Brain microvascular endothelial cell (primary cell): ENCODE data around the gene ABLIM1.
A peak's percentile ranks its signal among the peaks of the same experiment; 100 is the strongest.
"Not testable (repeated sequence)": the region's sequence is repeated elsewhere in the genome, so short reads cannot be mapped to it uniquely, and the experiment has no call there.

ENCODE experiments used
- DNase-seq: peaks from one replicate; pipeline ENCODE4 v3.0.0-alpha.2; 2020
- H3K27ac ChIP-seq: fragments of 250-450 bp; sonication (Bioruptor Pico); 2 replicates; pipeline ENCODE4 v1.5.1; 2020; ENCODE audit warnings: mild to moderate bottlenecking, moderate library complexity
- H3K27me3 ChIP-seq: fragments of 250-450 bp; sonication (Bioruptor Pico); replicated peaks from 2 replicates; pipeline ENCODE4 v1.5.1; 2020; ENCODE audit warnings: mild to moderate bottlenecking
- H3K36me3 ChIP-seq: fragments of 250-450 bp; sonication (Bioruptor Pico); replicated peaks from 2 replicates; pipeline ENCODE4 v1.5.1; 2020; ENCODE audit warnings: mild to moderate bottlenecking
- H3K4me3 ChIP-seq: 2 replicates; pipeline ENCODE4 v1.5.1; 2011; ENCODE audit warnings: low read depth, mild to moderate bottlenecking, control low read depth, low read length, moderate library complexity
- in situ Hi-C: cut with HindIII; loops from 2 replicates; pipeline ENCODE4 v1.10.0; 2017; ENCODE audit warnings: low sequenced_read_pairs, low pct_ligation_motif_present
- TF ChIP-seq, protein P1 (sequence below): IDR thresholded peaks from 2 replicates; pipeline ENCODE4 v1.5.1; 2011; ENCODE audit warnings: low read depth, mild to moderate bottlenecking, moderate library complexity, low read length, control low read depth, inconsistent platforms; ENCODE audit errors: missing control alignments

Gene ABLIM1

DNA sequence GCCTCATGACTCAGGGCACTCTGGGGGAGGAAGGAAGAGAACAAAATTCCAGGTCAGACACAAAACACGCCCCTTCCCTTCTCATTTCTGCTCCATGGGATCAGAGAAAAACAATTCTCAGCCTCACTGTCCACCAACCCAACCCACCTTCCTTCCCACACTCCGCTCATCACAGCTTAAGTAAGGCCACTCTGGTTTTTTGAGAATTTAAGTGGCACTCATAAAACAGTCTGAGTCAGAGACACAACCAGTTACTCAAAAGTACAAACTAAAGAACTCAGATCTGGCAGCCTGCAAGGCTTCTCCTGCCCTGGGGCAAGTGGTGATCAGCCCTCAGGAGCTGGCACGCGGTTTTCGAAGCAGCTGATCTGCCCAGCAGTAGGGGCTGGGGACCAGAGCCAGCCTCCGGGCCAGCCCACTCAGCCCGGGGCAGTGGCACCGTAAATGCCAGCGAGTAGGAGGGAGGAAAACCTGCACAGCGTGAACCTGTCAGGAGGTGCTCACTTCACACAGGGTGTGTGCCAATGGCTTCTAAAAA is 39.1 kb upstream of the ABLIM1 start:
- TF ChIP-seq, protein P1, sequence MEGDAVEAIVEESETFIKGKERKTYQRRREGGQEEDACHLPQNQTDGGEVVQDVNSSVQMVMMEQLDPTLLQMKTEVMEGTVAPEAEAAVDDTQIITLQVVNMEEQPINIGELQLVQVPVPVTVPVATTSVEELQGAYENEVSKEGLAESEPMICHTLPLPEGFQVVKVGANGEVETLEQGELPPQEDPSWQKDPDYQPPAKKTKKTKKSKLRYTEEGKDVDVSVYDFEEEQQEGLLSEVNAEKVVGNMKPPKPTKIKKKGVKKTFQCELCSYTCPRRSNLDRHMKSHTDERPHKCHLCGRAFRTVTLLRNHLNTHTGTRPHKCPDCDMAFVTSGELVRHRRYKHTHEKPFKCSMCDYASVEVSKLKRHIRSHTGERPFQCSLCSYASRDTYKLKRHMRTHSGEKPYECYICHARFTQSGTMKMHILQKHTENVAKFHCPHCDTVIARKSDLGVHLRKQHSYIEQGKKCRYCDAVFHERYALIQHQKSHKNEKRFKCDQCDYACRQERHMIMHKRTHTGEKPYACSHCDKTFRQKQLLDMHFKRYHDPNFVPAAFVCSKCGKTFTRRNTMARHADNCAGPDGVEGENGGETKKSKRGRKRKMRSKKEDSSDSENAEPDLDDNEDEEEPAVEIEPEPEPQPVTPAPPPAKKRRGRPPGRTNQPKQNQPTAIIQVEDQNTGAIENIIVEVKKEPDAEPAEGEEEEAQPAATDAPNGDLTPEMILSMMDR, result no peak
- no peak for DNase-seq
- in situ Hi-C loops, result loop anchor here (5.0 to 25.0 kb wide), 4 partner anchors 90 to 385 kb away; no protein-coding TSS in a partner anchor
- no peaks in the 10 kb centered on the region for H3K36me3 ChIP-seq
- no peak overlapping the region for H3K4me3 ChIP-seq
- H3K27ac ChIP-seq, result no peak overlapping the region
- H3K27me3 ChIP-seq, result no peaks in the 10 kb centered on the region

DNA sequence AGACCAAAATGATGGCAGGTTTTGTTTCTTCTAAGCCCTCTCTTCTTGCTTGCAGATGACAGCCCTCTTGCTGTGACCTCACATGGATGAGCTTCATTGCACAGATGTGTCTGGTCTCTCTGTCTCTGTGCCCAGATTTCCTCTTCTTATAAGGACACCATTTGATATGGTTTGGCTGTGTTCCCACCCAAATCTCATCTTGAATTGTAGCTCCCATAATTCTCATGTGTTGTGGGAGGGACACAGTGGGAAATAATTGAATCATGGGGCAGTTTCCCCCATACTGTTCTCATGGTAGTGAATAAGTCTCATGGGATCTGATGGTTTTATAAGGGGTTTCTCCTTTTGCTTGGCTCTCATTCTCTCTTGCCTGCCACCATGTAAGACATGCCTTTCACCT is 38.2 kb upstream of the ABLIM1 start:
- DNase-seq, H3K36me3 ChIP-seq, H3K4me3 ChIP-seq, H3K27me3 ChIP-seq, H3K27ac ChIP-seq: not testable (repeated sequence)
- in situ Hi-C loops, result loop anchor here (5.0 to 25.0 kb wide), 4 partner anchors 91 to 384 kb away; no protein-coding TSS in a partner anchor

DNA sequence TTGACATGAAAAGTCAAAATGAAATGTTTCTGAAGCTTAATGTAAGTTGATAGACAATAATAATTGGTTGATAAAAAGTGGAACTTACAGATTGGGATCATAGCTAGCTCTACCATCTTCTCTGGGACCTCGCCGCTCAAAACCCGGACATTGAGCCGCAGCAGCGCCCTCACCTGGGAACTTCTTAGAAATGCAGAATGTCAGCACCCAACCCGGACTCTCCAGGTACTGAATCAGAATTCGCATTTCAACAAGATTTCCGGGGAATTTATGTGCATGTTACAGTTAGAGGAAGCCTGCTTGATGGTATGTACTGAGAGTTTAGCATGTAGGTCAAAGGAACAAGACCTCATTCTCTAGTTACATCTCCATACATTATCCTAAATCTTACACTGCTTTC is 36.7 kb upstream of the ABLIM1 start:
- Histone ChIP-seq H3K27me3 (no peaks in the 10 kb centered on the region), H3K36me3 (no peaks in the 10 kb centered on the region), H3K27ac (no peak overlapping the region), H3K4me3 (no peak overlapping the region)
- in situ Hi-C loops, result loop anchor here (5.0 to 25.0 kb wide), 4 partner anchors 93 to 382 kb away; no protein-coding TSS in a partner anchor
- DNase-seq, result no peak
- TF ChIP-seq, protein P1, result peak; percentile 81

DNA sequence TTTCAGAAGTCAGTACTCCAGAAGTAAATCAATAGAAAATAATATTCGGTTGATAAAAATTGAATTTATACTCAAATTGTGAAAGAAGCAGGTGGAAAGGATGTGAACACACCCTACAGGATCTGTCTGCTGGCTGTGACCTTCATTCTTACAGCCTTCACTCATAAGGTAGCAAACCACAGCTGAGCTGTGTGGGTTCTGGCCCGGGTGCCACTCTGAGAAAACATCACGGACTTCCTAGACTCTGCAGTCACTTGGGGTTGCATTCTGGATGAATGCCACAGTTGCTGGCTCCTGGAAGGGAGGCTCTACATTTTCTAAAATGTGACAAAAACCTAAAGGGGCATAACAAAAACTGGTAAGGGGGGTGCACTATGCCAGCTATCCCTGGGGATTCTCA is 36.0 kb upstream of the ABLIM1 start:
- no peaks in the 10 kb centered on the region for H3K36me3 ChIP-seq
- in situ Hi-C loops, result loop anchor here (10.0 to 25.0 kb wide), 3 partner anchors 93 to 382 kb away; no protein-coding TSS in a partner anchor
- H3K27ac ChIP-seq, result no peak overlapping the region
- TF ChIP-seq, protein P1, result no peak
- no peaks in the 10 kb centered on the region for H3K27me3 ChIP-seq
- DNase-seq, result no peak
- H3K4me3 ChIP-seq, result no peak overlapping the region

DNA sequence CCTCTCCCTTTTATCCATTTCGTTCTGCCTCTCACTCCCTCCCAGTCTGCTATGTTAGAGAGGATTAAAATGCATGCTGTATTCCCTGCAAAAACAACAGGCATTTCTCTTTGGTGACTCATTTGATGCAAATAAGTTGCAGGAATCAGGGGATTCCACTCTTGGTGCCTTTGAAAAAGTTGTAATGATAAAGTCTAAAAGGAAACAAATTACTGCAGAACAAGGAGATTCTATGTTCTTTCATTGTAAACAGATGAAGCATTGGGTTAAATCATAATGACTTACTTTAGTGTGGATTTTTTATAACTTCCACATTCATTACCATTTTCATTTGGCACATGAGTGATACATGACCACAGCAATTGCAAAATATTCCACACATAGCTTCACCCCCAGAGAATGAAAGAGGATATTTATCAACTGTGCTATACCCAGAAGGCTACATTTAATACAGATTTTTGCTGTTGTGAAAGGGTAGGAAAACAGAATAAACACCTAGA is 33.4 kb upstream of the ABLIM1 start:
- DNase-seq, result peak; percentile 52
- H3K27ac ChIP-seq, result no peak overlapping the region

DNA sequence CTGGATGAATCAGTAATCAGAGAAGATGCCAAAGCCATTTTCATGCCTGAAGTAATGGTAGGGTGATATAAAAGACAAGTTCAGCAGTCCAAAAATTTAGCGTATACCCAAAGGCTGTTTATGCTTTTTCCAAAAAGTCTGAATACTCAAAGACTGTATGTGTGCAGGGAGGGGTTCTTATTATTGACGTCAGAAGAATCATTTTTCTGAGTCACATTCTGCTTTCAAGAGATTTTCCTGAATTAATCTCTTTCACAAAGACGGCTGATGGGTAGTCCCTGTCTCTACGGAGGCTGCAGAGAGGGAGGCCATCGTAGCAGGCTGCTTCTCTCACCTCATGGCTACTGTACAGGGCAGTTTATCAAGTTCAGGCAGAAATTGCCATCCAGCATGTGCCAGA is 30.7 kb upstream of the ABLIM1 start:
- TF ChIP-seq, protein P1, result no peak
- no peaks in the 10 kb centered on the region for H3K36me3 ChIP-seq
- no peak overlapping the region for H3K27ac ChIP-seq
- no peak overlapping the region for H3K4me3 ChIP-seq
- no peaks in the 10 kb centered on the region for H3K27me3 ChIP-seq
- in situ Hi-C loops, result loop anchor here (25.0 kb wide), 2 partner anchors 99 to 376 kb away; no protein-coding TSS in a partner anchor
- no peak for DNase-seq

More for the DNA sequence above, 33.4 kb upstream of the ABLIM1 start:
- Histone ChIP-seq H3K36me3 (no peaks in the 10 kb centered on the region), H3K27me3 (no peaks in the 10 kb centered on the region), H3K4me3 (no peak overlapping the region)
- TF ChIP-seq, protein P1, result no peak
- in situ Hi-C loops, result loop anchor here (10.0 to 25.0 kb wide), 3 partner anchors 96 to 379 kb away; no protein-coding TSS in a partner anchor
